ENCODE results near the gene NAA60. TPM values are rescaled to one million over a fixed set of nuclear protein-coding genes. Genes with fewer than 3 reads are reported as not detected.
"Not testable (repeated sequence)": the region's sequence is repeated elsewhere in the genome, so short reads cannot be mapped to it uniquely, and the experiment has no call there.

Gene NAA60
- total RNA-seq, 2 experiments from 2014 or later, result 54.0 to 54.6 TPM

GRCh38 chr16:3492356-3492755 is 48.9 kb downstream of the NAA60 start:
- H3K4me3 Mint-ChIP-seq, result no peak overlapping the region
- H3K36me3 Mint-ChIP-seq, result no peaks in the 10 kb centered on the region
- H3K27me3 Mint-ChIP-seq, result no peaks in the 10 kb centered on the region
- H3K27ac Mint-ChIP-seq, result no peak overlapping the region
- no peak for DNase-seq
- H3K9me3 Mint-ChIP-seq, result no peaks in the 10 kb centered on the region
- peaks cover 2% of the 10 kb centered on the region for H3K4me1 Mint-ChIP-seq
- POLR2A ChIA-PET, result no interaction called here
- no peak for ATAC-seq (ENCODE audit: low read depth)

GRCh38 chr16:3494386-3494973 is 51.0 kb downstream of the NAA60 start:
- Mint-ChIP-seq H3K27me3 (no peaks in the 10 kb centered on the region), H3K36me3 (no peaks in the 10 kb centered on the region), H3K4me1 (peaks cover 3% of the 10 kb centered on the region), H3K9me3 (no peaks in the 10 kb centered on the region), H3K27ac (no peak overlapping the region), H3K4me3 (no peak overlapping the region)
- POLR2A ChIA-PET, result no interaction called here
- ATAC-seq (ENCODE audit: low read depth) (no peak), DNase-seq (no peak)

- no peak within 1 kb of the TSS for H3K4me3 Mint-ChIP-seq
- H3K36me3 Mint-ChIP-seq, result no peaks in the 10 kb centered on the region
- H3K9me3 Mint-ChIP-seq, result no peaks in the 10 kb centered on the region
- no peak within 1 kb of the TSS for H3K27ac Mint-ChIP-seq
- ATAC-seq (ENCODE audit: low read depth) (no peak), DNase-seq (no peak)
- H3K4me1 Mint-ChIP-seq, result peaks cover 6% of the 10 kb centered on the region
- no peaks in the 10 kb centered on the region for H3K27me3 Mint-ChIP-seq
- POLR2A ChIA-PET, result no interaction called here
Observed at GRCh38 chr16:3495176-3495575, 51.7 kb downstream of the NAA60 start, which contains the start of gene C16orf90. Gene C16orf90, minus strand, starts transcription at chr16:3495489. Its CDS starts 68 bp downstream, at chr16:3495421.

GRCh38 chr16:3496386-3496785 is 52.9 kb downstream of the NAA60 start:
- H3K9me3 Mint-ChIP-seq, result no peaks in the 10 kb centered on the region
- no peak for ATAC-seq (ENCODE audit: low read depth)
- no peak for DNase-seq
- H3K27me3 Mint-ChIP-seq, result no peaks in the 10 kb centered on the region
- H3K36me3 Mint-ChIP-seq, result no peaks in the 10 kb centered on the region
- POLR2A ChIA-PET, result no interaction called here
- no peak overlapping the region for H3K27ac Mint-ChIP-seq
- H3K4me1 Mint-ChIP-seq, result peaks cover 11% of the 10 kb centered on the region
- H3K4me3 Mint-ChIP-seq, result no peak overlapping the region

- H3K9me3 Mint-ChIP-seq, result no peaks in the 10 kb centered on the region
- POLR2A ChIA-PET, result interaction anchor here (0.9 kb wide), 1 partner anchor 34 kb away, joined by 3 read pairs; no protein-coding TSS in a partner anchor
- DNase-seq (no peak), ATAC-seq (ENCODE audit: low read depth) (no peak)
- no peaks in the 10 kb centered on the region for H3K36me3 Mint-ChIP-seq
- H3K27ac Mint-ChIP-seq, result no peak overlapping the region
- no peaks in the 10 kb centered on the region for H3K27me3 Mint-ChIP-seq
- peaks cover 22% of the 10 kb centered on the region for H3K4me1 Mint-ChIP-seq
- no peak overlapping the region for H3K4me3 Mint-ChIP-seq
Observed at GRCh38 chr16:3497771-3498170, 54.3 kb downstream of the NAA60 start.

GRCh38 chr16:3498988-3499387 is 55.5 kb downstream of the NAA60 start:
- DNase-seq (peak; percentile 25), ATAC-seq (ENCODE audit: low read depth) (no peak)
- no peak overlapping the region for H3K4me3 Mint-ChIP-seq
- H3K9me3 Mint-ChIP-seq, result no peaks in the 10 kb centered on the region
- H3K27me3 Mint-ChIP-seq, result no peaks in the 10 kb centered on the region
- POLR2A ChIA-PET, result no interaction called here
- H3K27ac Mint-ChIP-seq, result no peak overlapping the region
- no peaks in the 10 kb centered on the region for H3K36me3 Mint-ChIP-seq
- H3K4me1 Mint-ChIP-seq, result peaks cover 33% of the 10 kb centered on the region

- not testable (repeated sequence) for H3K27me3 Mint-ChIP-seq, DNase-seq
- POLR2A ChIA-PET, result interaction anchor here (1.0 to 2.4 kb wide), 7 partner anchors 9 to 366 kb away, joined by 3 to 9 read pairs (median 5); partner anchors contain the start of genes NAA60, SLX4, ZNF213 and ZNF263
Observed at GRCh38 chr16:3501412-3501761, 57.9 kb downstream of the NAA60 start.

GRCh38 chr16:3501783-3502400 is 58.4 kb downstream of the NAA60 start:
- H3K9me3 Mint-ChIP-seq, result no peaks in the 10 kb centered on the region
- peak; percentile 25 for DNase-seq
- H3K27me3 Mint-ChIP-seq, result no peaks in the 10 kb centered on the region
- POLR2A ChIA-PET, result interaction anchor here (1.0 to 2.4 kb wide), 5 partner anchors 8 to 219 kb away, joined by 3 to 9 read pairs (median 5); partner anchors contain the start of genes NAA60, SLX4, ZNF263 and ZNF597
- H3K4me1 Mint-ChIP-seq, result peaks cover 53% of the 10 kb centered on the region
- ATAC-seq (ENCODE audit: low read depth), result no peak
- peaks cover 14% of the 10 kb centered on the region for H3K36me3 Mint-ChIP-seq
- peak overlapping the region; percentile 94 for H3K4me3 Mint-ChIP-seq
- H3K27ac Mint-ChIP-seq, result peak overlapping the region; percentile 89

More at GRCh38 chr16:3501412-3501761, 57.9 kb downstream of the NAA60 start:
- not testable (repeated sequence) for H3K9me3 Mint-ChIP-seq; ATAC-seq (ENCODE audit: low read depth)
- H3K4me1 Mint-ChIP-seq, result peaks cover 53% of the 10 kb centered on the region
- peak overlapping the region; percentile 89 for H3K27ac Mint-ChIP-seq
- H3K4me3 Mint-ChIP-seq, result peak overlapping the region; percentile 94
- H3K36me3 Mint-ChIP-seq, result peaks cover 12% of the 10 kb centered on the region

- Mint-ChIP-seq H3K27ac (peak overlapping the region; percentile 89), H3K36me3 (peaks cover 21% of the 10 kb centered on the region), H3K4me1 (peaks cover 58% of the 10 kb centered on the region), H3K4me3 (peak overlapping the region; percentile 74), H3K27me3 (no peaks in the 10 kb centered on the region), H3K9me3 (no peaks in the 10 kb centered on the region)
- ATAC-seq (ENCODE audit: low read depth), result peak; percentile 63
- DNase-seq, result peak; percentile 64
- POLR2A ChIA-PET, result interaction anchor here (1.1 to 1.7 kb wide), 2 partner anchors 102 to 379 kb away, joined by 3 to 5 read pairs; partner anchors contain the start of genes ZNF174 and ZSCAN32
Observed at GRCh38 chr16:3503523-3503922, 60.0 kb downstream of the NAA60 start.

- Mint-ChIP-seq H3K4me1 (peaks cover 52% of the 10 kb centered on the region), H3K27ac (peak overlapping the region; percentile 77), H3K36me3 (peaks cover 40% of the 10 kb centered on the region), H3K27me3 (no peaks in the 10 kb centered on the region), H3K9me3 (no peaks in the 10 kb centered on the region), H3K4me3 (peak overlapping the region; percentile 17)
- POLR2A ChIA-PET, result no interaction called here
- ATAC-seq (ENCODE audit: low read depth) (no peak), DNase-seq (peak; percentile 25)
Observed at GRCh38 chr16:3508736-3509135, 65.3 kb downstream of the NAA60 start.

- H3K36me3 Mint-ChIP-seq, result peaks cover 40% of the 10 kb centered on the region
- POLR2A ChIA-PET, result interaction anchor here (0.6 to 2.2 kb wide), 5 partner anchors 8 to 432 kb away, joined by 3 to 5 read pairs (median 3); partner anchors contain the start of genes CLUAP1 and SLX4
- peak; percentile 94 for ATAC-seq (ENCODE audit: low read depth)
- peaks cover 44% of the 10 kb centered on the region for H3K4me1 Mint-ChIP-seq
- H3K4me3 Mint-ChIP-seq, result peak overlapping the region; percentile 47
- peak; percentile 73 for DNase-seq
- peak overlapping the region; percentile 77 for H3K27ac Mint-ChIP-seq
- H3K9me3 Mint-ChIP-seq, result no peaks in the 10 kb centered on the region
- H3K27me3 Mint-ChIP-seq, result no peaks in the 10 kb centered on the region
Observed at GRCh38 chr16:3509470-3509928, 66.0 kb downstream of the NAA60 start.

- H3K36me3 Mint-ChIP-seq, result peaks cover 37% of the 10 kb centered on the region
- H3K9me3 Mint-ChIP-seq, result no peaks in the 10 kb centered on the region
Observed at GRCh38 chr16:3510416-3510815, 66.9 kb downstream of the NAA60 start.

GRCh38 chr16:3511286-3512180 is 68.1 kb downstream of the NAA60 start:
- Mint-ChIP-seq H3K36me3 (peaks cover 32% of the 10 kb centered on the region), H3K4me1 (peaks cover 30% of the 10 kb centered on the region), H3K4me3 (no peak overlapping the region), H3K27ac (peak overlapping the region; percentile 19), H3K9me3 (no peaks in the 10 kb centered on the region), H3K27me3 (no peaks in the 10 kb centered on the region)
- ATAC-seq (ENCODE audit: low read depth) (no peak), DNase-seq (peak; percentile 25)
- POLR2A ChIA-PET, result interaction anchor here (2.2 kb wide), 1 partner anchor 10 kb away, joined by 5 read pairs; the partner anchor contains the start of gene CLUAP1

More at GRCh38 chr16:3510416-3510815, 66.9 kb downstream of the NAA60 start:
- peak overlapping the region; percentile 32 for H3K27ac Mint-ChIP-seq
- ATAC-seq (ENCODE audit: low read depth) (no peak), DNase-seq (no peak)
- peak overlapping the region; percentile 31 for H3K4me3 Mint-ChIP-seq
- POLR2A ChIA-PET, result interaction anchor here (2.2 kb wide), 1 partner anchor 9 kb away, joined by 5 read pairs; the partner anchor contains the start of gene CLUAP1
- peaks cover 38% of the 10 kb centered on the region for H3K4me1 Mint-ChIP-seq
- no peaks in the 10 kb centered on the region for H3K27me3 Mint-ChIP-seq
